ENCODE results near the gene USP32. TPM values are rescaled to one million over a fixed set of nuclear protein-coding genes. Genes with fewer than 3 reads are reported as not detected.

The USP32 gene
- total and polyA plus RNA-seq, 8 donors = 7.7 to 25.5 (median 15.8) TPM

- H3K27ac ChIP-seq = no peak overlapping the region
- H3K4me3 ChIP-seq = no peak overlapping the region
- WGBS, 2 donors = 83% methylated on average over 10 of the region's 10 CpGs
- H3K36me3 ChIP-seq = no peaks in the 10 kb centered on the region
- DNase-seq = no peak
- FAIRE-seq = no peak
- intact Hi-C loops (cut with DNase I) = no loop called here
- no peaks in the 10 kb centered on the region for H3K9me3 ChIP-seq
- no peaks in the 10 kb centered on the region for H3K27me3 ChIP-seq
- TF ChIP-seq CTCF (IDR thresholded peaks at IDR 0.05) = no peak
- ATAC-seq = no peak
- H3K4me1 ChIP-seq = peaks cover 10 to 12% (median 12%) of the 10 kb centered on the region in 3 donors
Observed at GRCh38 chr17:60169921-60170817, 221.8 kb downstream of the USP32 start.

GRCh38 chr17:60168654-60169053, 223.3 kb downstream of the USP32 start:
- Histone ChIP-seq H3K4me3 (no peak overlapping the region), H3K4me1 (peaks cover 10 to 12% (median 12%) of the 10 kb centered on the region in 3 donors), H3K36me3 (no peaks in the 10 kb centered on the region), H3K27me3 (no peaks in the 10 kb centered on the region), H3K9me3 (no peaks in the 10 kb centered on the region), H3K27ac (no peak overlapping the region)
- DNase-seq = no peak
- no peak for FAIRE-seq
- intact Hi-C loops (cut with DNase I) = no loop called here
- TF ChIP-seq CTCF (IDR thresholded peaks at IDR 0.05) = no peak
- no peak for ATAC-seq
- 66 to 72% methylated on average over 7 of the region's 7 CpGs for WGBS, 2 donors

- ATAC-seq (peak; percentile 78 to 90 (median 85)), DNase-seq (peak in 4 of 6 donors; percentile 59 to 84 (median 67)), FAIRE-seq (no peak)
- Histone ChIP-seq H3K9me3 (no peaks in the 10 kb centered on the region), H3K27ac (peak overlapping the region in 2 of 4 donors; percentile 22 to 52), H3K4me3 (no peak overlapping the region), H3K4me1 (peaks cover 10 to 12% (median 12%) of the 10 kb centered on the region in 3 donors), H3K27me3 (no peaks in the 10 kb centered on the region), H3K36me3 (no peaks in the 10 kb centered on the region)
- TF ChIP-seq CTCF (IDR thresholded peaks at IDR 0.05) = no peak
- intact Hi-C loops (cut with DNase I) = no loop called here
- 26 to 27% methylated on average over 11 of the region's 11 CpGs for WGBS, 2 donors
Observed at GRCh38 chr17:60167065-60167741, 224.7 kb downstream of the USP32 start.

- Histone ChIP-seq H3K4me3 (no peak overlapping the region), H3K27ac (no peak overlapping the region), H3K4me1 (peaks cover 12 to 13% (median 12%) of the 10 kb centered on the region in 3 donors), H3K36me3 (no peaks in the 10 kb centered on the region), H3K27me3 (no peaks in the 10 kb centered on the region), H3K9me3 (no peaks in the 10 kb centered on the region)
- DNase-seq (no peak), FAIRE-seq (no peak), ATAC-seq (no peak)
- intact Hi-C loops (cut with DNase I) = no loop called here
- no peak for TF ChIP-seq CTCF (IDR thresholded peaks at IDR 0.05)
- 75 to 85% methylated on average over 5 of the region's 5 CpGs for WGBS, 2 donors
Observed at GRCh38 chr17:60165971-60166370, 226.0 kb downstream of the USP32 start.
